ENCODE results near the gene CSTF3.
A peak's percentile ranks its signal among the peaks of the same experiment; 100 is the strongest.

CSTF3 gene

GRCh38 chr11:33083918-33084317, 77.4 kb downstream of the CSTF3 start:
- H3K4me3 ChIP-seq (ENCODE audit: low read depth, low read length) = no peak overlapping the region
- TF ChIP-seq, protein P1, sequence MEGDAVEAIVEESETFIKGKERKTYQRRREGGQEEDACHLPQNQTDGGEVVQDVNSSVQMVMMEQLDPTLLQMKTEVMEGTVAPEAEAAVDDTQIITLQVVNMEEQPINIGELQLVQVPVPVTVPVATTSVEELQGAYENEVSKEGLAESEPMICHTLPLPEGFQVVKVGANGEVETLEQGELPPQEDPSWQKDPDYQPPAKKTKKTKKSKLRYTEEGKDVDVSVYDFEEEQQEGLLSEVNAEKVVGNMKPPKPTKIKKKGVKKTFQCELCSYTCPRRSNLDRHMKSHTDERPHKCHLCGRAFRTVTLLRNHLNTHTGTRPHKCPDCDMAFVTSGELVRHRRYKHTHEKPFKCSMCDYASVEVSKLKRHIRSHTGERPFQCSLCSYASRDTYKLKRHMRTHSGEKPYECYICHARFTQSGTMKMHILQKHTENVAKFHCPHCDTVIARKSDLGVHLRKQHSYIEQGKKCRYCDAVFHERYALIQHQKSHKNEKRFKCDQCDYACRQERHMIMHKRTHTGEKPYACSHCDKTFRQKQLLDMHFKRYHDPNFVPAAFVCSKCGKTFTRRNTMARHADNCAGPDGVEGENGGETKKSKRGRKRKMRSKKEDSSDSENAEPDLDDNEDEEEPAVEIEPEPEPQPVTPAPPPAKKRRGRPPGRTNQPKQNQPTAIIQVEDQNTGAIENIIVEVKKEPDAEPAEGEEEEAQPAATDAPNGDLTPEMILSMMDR (IDR thresholded peaks at IDR 0.05; ENCODE audit: low read depth, low read length) = no peak

DNA sequence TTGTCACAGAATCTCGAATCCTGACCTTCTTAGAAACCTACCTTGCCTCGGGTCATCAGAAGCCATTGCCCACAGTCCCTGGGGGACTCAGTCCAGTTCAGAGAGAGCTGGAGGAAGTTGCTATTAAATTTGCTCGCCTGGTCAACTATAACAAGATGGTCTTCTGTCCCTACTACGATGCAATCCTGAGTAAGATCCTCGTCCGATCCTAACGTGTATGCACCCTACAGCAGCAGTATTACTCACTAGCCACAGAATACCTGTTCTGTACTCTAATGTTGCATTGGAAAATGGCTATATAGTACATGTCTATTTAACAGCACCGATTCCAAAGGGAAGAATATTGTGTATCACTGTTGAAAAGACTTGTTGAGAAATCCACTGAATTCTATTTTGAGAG, 88.8 kb downstream of the CSTF3 start:
- TF ChIP-seq, protein P1 (IDR thresholded peaks at IDR 0.05; ENCODE audit: low read depth, low read length) = no peak
- no peak overlapping the region for H3K4me3 ChIP-seq (ENCODE audit: low read depth, low read length)

DNA sequence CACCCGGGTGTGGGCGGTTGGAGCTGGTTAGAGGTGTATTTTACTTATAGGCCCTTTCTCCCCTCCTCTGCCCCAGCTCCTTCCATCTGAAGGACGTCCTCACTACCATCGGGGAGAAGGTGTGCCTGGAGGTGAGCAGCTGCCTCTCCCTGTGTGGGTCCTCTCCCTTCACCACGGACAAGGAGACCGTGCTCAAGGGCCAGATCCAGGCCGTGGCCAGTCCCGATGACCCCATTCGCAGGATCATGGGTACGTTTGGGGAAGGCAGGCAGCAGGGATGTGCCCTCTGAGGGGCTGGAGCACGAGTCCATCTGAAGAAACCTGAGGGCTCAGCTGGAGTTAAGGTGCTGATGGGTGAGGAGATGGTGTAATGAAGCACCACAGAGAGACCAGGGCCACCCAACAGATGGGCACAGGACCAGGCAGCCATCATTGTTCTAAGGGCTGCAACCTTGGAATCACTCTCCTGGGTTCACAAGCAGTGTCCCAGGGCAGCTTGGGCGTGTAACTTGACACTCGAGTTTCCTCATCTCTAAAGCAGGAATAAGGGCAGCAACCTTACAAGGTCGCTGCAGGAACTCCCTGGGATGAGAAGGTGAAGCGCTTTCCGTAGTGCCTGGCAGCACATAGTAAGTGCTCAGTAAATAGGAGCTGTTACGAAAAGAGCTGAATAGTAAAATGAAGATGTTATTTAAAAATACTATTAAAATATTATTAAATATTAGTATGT, 92.5 kb downstream of the CSTF3 start:
- H3K4me3 ChIP-seq (ENCODE audit: low read depth, low read length) = no peak overlapping the region
- TF ChIP-seq, protein P1 (IDR thresholded peaks at IDR 0.05; ENCODE audit: low read depth, low read length) = no peak

GRCh38 chr11:33067294-33067693, 94.0 kb downstream of the CSTF3 start:
- TF ChIP-seq, protein P1 (IDR thresholded peaks at IDR 0.05; ENCODE audit: low read depth, low read length) = no peak
- no peak overlapping the region for H3K4me3 ChIP-seq (ENCODE audit: low read depth, low read length)

DNA sequence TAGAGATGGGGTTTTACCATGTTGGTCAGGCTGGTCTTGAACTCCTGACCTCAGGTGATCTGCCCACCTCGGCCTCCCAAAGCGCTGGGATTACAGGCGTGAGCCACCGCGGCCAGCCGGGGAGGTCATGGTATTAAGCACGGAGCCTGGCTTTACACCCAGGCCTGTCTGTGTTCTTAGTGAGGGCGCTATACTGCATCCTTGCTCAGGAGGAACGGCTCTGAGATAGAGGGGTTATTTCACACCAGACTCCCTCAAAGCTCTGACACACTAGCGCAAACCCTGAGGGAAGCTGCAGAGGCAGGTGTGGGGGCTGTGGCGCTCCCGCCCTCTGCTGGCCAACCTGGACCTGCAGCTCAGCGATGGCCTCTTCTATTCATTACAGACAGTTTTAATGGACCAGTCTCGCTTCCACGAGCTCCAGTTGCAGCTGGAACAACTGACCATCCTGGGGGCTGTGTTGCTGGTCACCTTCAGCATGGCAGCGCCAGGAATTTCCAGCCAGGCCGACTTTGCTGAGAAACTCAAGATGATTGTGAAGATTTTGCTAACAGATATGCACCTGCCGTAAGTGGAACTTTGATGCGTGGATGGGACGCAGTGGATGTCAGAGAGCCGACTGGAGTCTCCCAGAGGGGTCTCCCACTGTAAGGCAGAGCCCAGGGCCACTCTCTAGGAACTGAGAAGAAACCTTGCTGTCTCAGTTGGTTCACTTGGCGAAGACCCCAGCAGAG, 95.7 kb downstream of the CSTF3 start:
- TF ChIP-seq, protein P1 (IDR thresholded peaks at IDR 0.05; ENCODE audit: low read depth, low read length) = peak; percentile 76
- H3K4me3 ChIP-seq (ENCODE audit: low read depth, low read length) = no peak overlapping the region

DNA sequence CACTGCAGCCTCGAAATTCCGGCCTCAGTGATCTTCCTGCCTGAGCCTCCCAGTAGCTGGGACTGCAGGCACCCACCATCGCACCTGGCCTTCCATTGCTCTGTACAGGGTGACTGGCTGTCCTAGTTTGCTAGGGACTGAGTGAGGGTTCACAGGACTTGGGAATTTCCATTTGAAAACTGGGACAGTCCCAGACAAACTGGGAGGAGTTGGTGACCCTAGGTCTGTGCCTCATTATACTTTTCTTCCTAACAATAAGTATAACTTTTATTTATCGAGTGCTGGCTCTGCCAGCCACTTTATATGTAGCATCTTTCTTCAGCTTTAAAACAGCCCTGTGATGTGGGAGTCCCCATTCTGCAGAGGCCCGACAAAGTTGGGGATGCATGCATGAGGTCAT, 96.4 kb downstream of the CSTF3 start:
- TF ChIP-seq, protein P1 (IDR thresholded peaks at IDR 0.05; ENCODE audit: low read depth, low read length) = no peak
- no peak overlapping the region for H3K4me3 ChIP-seq (ENCODE audit: low read depth, low read length)
